Pancreas (tissue), 10 donors: ENCODE data around the gene WFIKKN1. TPM values are rescaled to one million over a fixed set of nuclear protein-coding genes. Genes with fewer than 3 reads are reported as not detected.

ENCODE experiments used
- ATAC-seq, 4 donors: fragments of 200-7000 bp; cut with Tn5 transposase; one replicate each; pipeline versions ENCODE4 v1.8.0 to v1.9.1; 2020; ENCODE audit warnings: mild to moderate bottlenecking in 4 of 4, moderate library complexity in 4 of 4
- DNase-seq, 6 donors: peaks; one replicate each; pipeline ENCODE4 v3.0.0-alpha.2; 2020
- FAIRE-seq: peaks from 2 replicates; lab custom pipeline; 2012; peaks lifted over from hg19 to GRCh38; lab: Jason Lieb, UNC
- H3K27ac ChIP-seq, 4 donors: fragments of 200-600 bp; sonication (generic); 1 replicate in 3 of 4; 2 replicates in 1 of 4; pipeline versions ENCODE4 v1.5.0 to v1.8.0; 2020
- H3K27me3 ChIP-seq, 4 donors: fragments of 200-600 bp; one replicate each; pipeline ENCODE4 v1.8.0; 2021
- H3K36me3 ChIP-seq, 3 donors: fragments of 200-600 bp; sonication (generic) in 1 of 3; one replicate each; pipeline versions ENCODE4 v1.5.0 to v1.8.0; 2020 to 2021
- H3K4me1 ChIP-seq, 3 donors: fragments of 200-600 bp; one replicate each; pipeline ENCODE4 v1.8.0; 2021
- H3K4me3 ChIP-seq, 4 donors: fragments of 200-600 bp; sonication (generic) in 2 of 4; one replicate each; pipeline versions ENCODE4 v1.5.0 to v1.8.0; 2020 to 2021
- H3K9me3 ChIP-seq, 4 donors: fragments of 200-600 bp; one replicate each; pipeline ENCODE4 v1.8.0; 2021
- CTCF ChIP-seq, 4 donors: fragments of 200-600 bp; sonication (generic) in 3 of 4; IDR thresholded peaks; one replicate each; pipeline versions ENCODE4 v1.5.0 to v1.8.0; 2021; ENCODE audit warnings: antibody characterized with exemption in 4 of 4
- WGBS, 2 donors: extraction: QIAGEN DNeasy Blood & Tissue Kit; methylation state at CpG; one replicate each; pipeline ENCODE4 v1.1.7; 2013; 5-methylcytosine and 5-hydroxymethylcytosine counted together
- intact Hi-C, 3 donors: fragments of 100-400 bp; cut with DNase I; formaldehyde crosslinking; loops; one replicate each; pipeline versions ENCODE4 v1.11.1 to v1.14.2; 2022
- polyA plus RNA-seq, 2 donors: library from polyadenylated mRNA; stranded (reverse); fragments of 200-250 nt; gene quantifications; one replicate each; pipeline ENCODE4 v1.2.3, GENCODE V29; 2013
- total RNA-seq, 6 donors: library from RNA; stranded (reverse); fragmentation: NEBNext Ultra II Directional in 4 of 6; extraction: Animal tissue kit (Norgen Biotek cat#: 25700) in 4 of 6; gene quantifications; one replicate each; pipeline versions ENCODE4 v1.2.1 to v1.2.4, GENCODE V29; 2021 to 2023
- donor health status: healthy with polysubstance abuse.
- donor health status: DM: no; HTN: no; CAD: no; lungs with moderate emphysema.
- donor health status: DM: no; HTN: no; CAD: no.
- donor health status: control.
- donor health status: control.
- donor health status: Bipolar disorder and iron deficiency.
- donor health status: DM: yes; HTN: yes; CAD: no.
- donor health status: DM: no; HTN: no; CAD: no.
- donor health status: DM: no; HTN: no; CAD: no.
- donor health status: DM: yes; HTN: yes; CAD: no.

The WFIKKN1 gene
- total and polyA plus RNA-seq, 8 donors = 0.75 to 13.8 (median 1.7) TPM

GRCh38 chr16:637081-638018, 6.6 kb downstream of the WFIKKN1 start:
- Histone ChIP-seq H3K4me3 (peak overlapping the region; percentile 72 to 84 (median 80)), H3K4me1 (peaks cover 8 to 11% (median 10%) of the 10 kb centered on the region in 3 donors), H3K27me3 (no peaks in the 10 kb centered on the region), H3K9me3 (no peaks in the 10 kb centered on the region), H3K27ac (peak overlapping the region; percentile 83 to 97 (median 88)), H3K36me3 (peaks cover 0 to 8% (median 0%) of the 10 kb centered on the region in 3 donors)
- intact Hi-C loops = no loop called here
- WGBS, 2 donors = 15 to 16% methylated on average over 50 to 53 of the region's 53 CpGs
- ATAC-seq (peak; percentile 73 to 87 (median 79)), DNase-seq (peak; percentile 89 to 97 (median 94)), FAIRE-seq (no peak)
- TF ChIP-seq CTCF (IDR thresholded peaks at IDR 0.05) = no peak

- FAIRE-seq = no peak
- H3K27ac ChIP-seq = peak overlapping the region in 2 of 4 donors; percentile 17 to 20
- peak in 3 of 6 donors; percentile 44 to 63 (median 47) for DNase-seq
Measured at GRCh38 chr16:638034-638543, 7.3 kb downstream of the WFIKKN1 start.

GRCh38 chr16:638836-639235, 8.1 kb downstream of the WFIKKN1 start:
- 81 to 84% methylated on average over 9 of the region's 9 CpGs for WGBS, 2 donors
- DNase-seq = peak in 2 of 6 donors; percentile 31 to 44
- no peak for TF ChIP-seq CTCF (IDR thresholded peaks at IDR 0.05)
- intact Hi-C loops = no loop called here
- no peak overlapping the region for H3K27ac ChIP-seq
- ATAC-seq = no peak
- H3K27me3 ChIP-seq = no peaks in the 10 kb centered on the region
- peaks cover 13 to 17% (median 16%) of the 10 kb centered on the region in 3 donors for H3K4me1 ChIP-seq
- H3K9me3 ChIP-seq = no peaks in the 10 kb centered on the region
- no peak for FAIRE-seq
- peaks cover 0 to under 1% (median 0%) of the 10 kb centered on the region in 3 donors for H3K36me3 ChIP-seq
- H3K4me3 ChIP-seq = no peak overlapping the region

More at GRCh38 chr16:638034-638543, 7.3 kb downstream of the WFIKKN1 start:
- intact Hi-C loops = no loop called here
- peaks cover 0 to 8% (median 0%) of the 10 kb centered on the region in 3 donors for H3K36me3 ChIP-seq
- no peak for TF ChIP-seq CTCF (IDR thresholded peaks at IDR 0.05)
- H3K27me3 ChIP-seq = no peaks in the 10 kb centered on the region
- WGBS, 2 donors = 65 to 67% methylated on average over 15 of the region's 15 CpGs
- H3K4me3 ChIP-seq = no peak overlapping the region
- ATAC-seq = no peak
- H3K4me1 ChIP-seq = peaks cover 9 to 14% (median 14%) of the 10 kb centered on the region in 3 donors
- H3K9me3 ChIP-seq = no peaks in the 10 kb centered on the region

- H3K27ac ChIP-seq = no peak overlapping the region
- no peaks in the 10 kb centered on the region for H3K27me3 ChIP-seq
- H3K9me3 ChIP-seq = no peaks in the 10 kb centered on the region
- FAIRE-seq (no peak), ATAC-seq (no peak), DNase-seq (peak in 2 of 6 donors; percentile 26 to 51)
- H3K4me1 ChIP-seq = peaks cover 13 to 18% (median 17%) of the 10 kb centered on the region in 3 donors
- TF ChIP-seq CTCF (IDR thresholded peaks at IDR 0.05) = no peak
- no peaks in the 10 kb centered on the region for H3K36me3 ChIP-seq
- 84 to 92% methylated on average over 3 to 5 of the region's 5 CpGs for WGBS, 2 donors
- H3K4me3 ChIP-seq = no peak overlapping the region
- intact Hi-C loops = no loop called here
Measured at GRCh38 chr16:640614-641013, 9.8 kb downstream of the WFIKKN1 start.
